ENCODE results near the gene DNAAF6.

- TF ChIP-seq POLR2A (IDR thresholded peaks at IDR 0.05; ENCODE audit: extremely low read depth, insufficient read length): no peak
- TF ChIP-seq CTCF (IDR thresholded peaks at IDR 0.05; ENCODE audit: low read depth, low read length): no peak
These were observed 39.1 kb upstream of the DNAAF6 start for GRCh38 chrX:107167163-107167921.

Measured in NB4 (cell line).